Stimulated activated naive CD8-positive, alpha-beta T cell treated with anti-CD3 and anti-CD28 coated beads, Interleukin-15, Interleukin-2, amounts not matched to agents 100 ng/mL and 50 ng/mL, for 24 hours (primary cell): ENCODE measurements around the gene PNLDC1.
"Not testable (repeated sequence)": the region's sequence is repeated elsewhere in the genome, so short reads cannot be mapped to it uniquely, and the experiment has no call there.

Experiments
- H3K27ac Mint-ChIP-seq: one replicate; pipeline ENCODE4 v1.8.0; 2021; ENCODE audit warnings: mild to moderate bottlenecking, mixed read lengths
- H3K27me3 Mint-ChIP-seq: one replicate; pipeline ENCODE4 v1.8.0; 2021; ENCODE audit warnings: mixed read lengths
- H3K36me3 Mint-ChIP-seq: one replicate; pipeline ENCODE4 v1.8.0; 2021; ENCODE audit warnings: low read depth, mixed read lengths
- H3K4me1 Mint-ChIP-seq: one replicate; pipeline ENCODE4 v1.8.0; 2021; ENCODE audit warnings: low read depth, mixed read lengths
- H3K4me3 Mint-ChIP-seq: one replicate; pipeline ENCODE4 v1.8.0; 2021; ENCODE audit warnings: mild to moderate bottlenecking, mixed read lengths
- H3K9me3 Mint-ChIP-seq: one replicate; pipeline ENCODE4 v1.8.0; 2021; ENCODE audit warnings: mixed read lengths

PNLDC1 gene

DNA sequence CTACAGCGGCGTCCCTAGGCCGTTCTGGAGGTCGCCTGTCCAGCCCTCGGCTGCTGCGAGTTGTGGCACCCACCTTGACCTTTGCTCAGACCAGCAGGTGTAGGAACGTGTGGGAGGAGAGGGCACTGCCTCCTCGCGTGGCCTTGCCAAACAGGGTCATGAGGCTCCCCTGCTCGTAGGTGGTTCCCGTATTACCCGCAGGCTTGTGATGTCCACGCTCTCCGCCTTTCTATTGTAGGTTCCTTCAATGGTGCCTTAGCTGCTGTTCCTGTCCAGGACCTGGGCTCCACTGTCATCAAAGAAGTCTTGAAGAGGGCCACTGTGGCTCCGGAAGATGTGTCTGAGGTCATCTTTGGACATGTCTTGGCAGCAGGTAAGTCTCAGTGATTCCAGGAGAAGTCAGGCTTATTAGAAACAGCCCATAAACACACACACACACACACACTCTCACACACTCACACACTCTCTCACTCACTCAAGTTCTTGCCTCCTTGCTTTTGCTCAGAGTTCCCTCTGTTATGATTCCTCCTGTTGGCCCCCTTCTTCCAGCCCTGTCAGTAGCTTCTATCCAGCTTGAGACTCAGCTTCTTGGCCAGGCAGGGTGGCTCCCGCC lies 37.3 kb upstream of the PNLDC1 start:
- Mint-ChIP-seq H3K27me3 (no peaks in the 10 kb centered on the region), H3K27ac (peak overlapping the region; percentile 74), H3K36me3 (peaks cover 42% of the 10 kb centered on the region), H3K4me3 (peak overlapping the region; percentile 92), H3K4me1 (peaks cover 37% of the 10 kb centered on the region), H3K9me3 (no peaks in the 10 kb centered on the region)

DNA sequence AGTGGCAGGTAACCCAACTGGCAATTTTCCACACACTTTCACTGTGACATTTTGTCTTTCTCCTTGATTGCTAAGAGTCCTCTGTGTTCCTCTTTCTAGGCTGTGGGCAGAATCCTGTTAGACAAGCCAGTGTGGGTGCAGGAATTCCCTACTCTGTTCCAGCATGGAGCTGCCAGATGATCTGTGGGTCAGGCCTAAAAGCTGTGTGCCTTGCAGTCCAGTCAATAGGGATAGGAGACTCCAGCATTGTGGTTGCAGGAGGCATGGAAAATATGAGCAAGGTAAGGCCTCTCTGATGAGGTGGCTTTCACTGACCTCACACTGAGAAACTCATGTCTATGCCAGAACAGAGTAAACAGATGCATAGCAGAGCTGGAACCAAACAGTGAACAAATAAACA lies 33.2 kb upstream of the PNLDC1 start:
- Mint-ChIP-seq H3K4me1 (peaks cover 18% of the 10 kb centered on the region), H3K4me3 (no peak overlapping the region), H3K27me3 (no peaks in the 10 kb centered on the region), H3K27ac (peak overlapping the region; percentile 45), H3K9me3 (no peaks in the 10 kb centered on the region), H3K36me3 (peaks cover 65% of the 10 kb centered on the region)

DNA sequence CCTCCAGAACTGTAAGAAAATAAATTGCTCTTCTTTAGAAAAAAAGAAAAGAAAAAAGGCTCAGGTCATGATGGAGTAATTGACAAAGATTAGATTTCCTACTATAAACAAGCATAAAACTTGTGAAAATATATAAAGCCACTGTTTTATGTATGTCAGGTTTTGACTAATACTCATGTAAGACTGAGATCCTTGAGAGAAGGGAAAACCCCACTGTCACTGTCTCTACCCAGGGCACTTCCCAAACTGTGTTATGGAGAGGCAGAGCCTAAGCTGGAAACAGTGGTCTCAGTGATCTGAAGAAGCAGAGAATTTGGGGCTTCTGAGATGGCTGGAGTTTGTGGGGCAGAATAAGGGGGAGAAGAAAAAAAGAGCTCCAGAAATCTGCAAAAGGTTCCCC lies 30.6 kb upstream of the PNLDC1 start:
- no peaks in the 10 kb centered on the region for H3K27me3 Mint-ChIP-seq
- no peaks in the 10 kb centered on the region for H3K9me3 Mint-ChIP-seq
- H3K4me1 Mint-ChIP-seq = peaks cover 11% of the 10 kb centered on the region
- no peak overlapping the region for H3K4me3 Mint-ChIP-seq
- no peak overlapping the region for H3K27ac Mint-ChIP-seq
- H3K36me3 Mint-ChIP-seq = peaks cover 71% of the 10 kb centered on the region

DNA sequence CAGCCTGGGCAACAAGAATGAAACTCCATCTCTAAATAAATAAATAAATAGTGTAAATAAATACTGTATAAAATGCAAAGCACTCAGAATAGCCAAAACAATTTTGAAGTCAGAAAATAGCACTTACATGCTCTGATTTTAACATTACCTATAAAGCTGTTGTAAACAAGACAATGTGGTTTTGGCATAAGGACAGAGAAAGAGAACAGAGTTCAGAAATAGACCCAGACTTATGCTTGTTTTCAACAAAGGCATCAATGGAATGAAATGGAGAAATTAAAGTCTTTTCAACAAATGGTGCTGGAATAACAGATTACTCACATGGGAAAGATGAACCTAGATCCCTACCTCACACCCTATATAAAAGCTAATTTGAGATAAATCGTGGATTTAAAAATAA lies 27.9 kb upstream of the PNLDC1 start:
- no peak overlapping the region for H3K4me3 Mint-ChIP-seq
- peaks cover 72% of the 10 kb centered on the region for H3K36me3 Mint-ChIP-seq
- no peaks in the 10 kb centered on the region for H3K27me3 Mint-ChIP-seq
- H3K4me1 Mint-ChIP-seq = peaks cover 2% of the 10 kb centered on the region
- H3K9me3 Mint-ChIP-seq = no peaks in the 10 kb centered on the region
- H3K27ac Mint-ChIP-seq = no peak overlapping the region

DNA sequence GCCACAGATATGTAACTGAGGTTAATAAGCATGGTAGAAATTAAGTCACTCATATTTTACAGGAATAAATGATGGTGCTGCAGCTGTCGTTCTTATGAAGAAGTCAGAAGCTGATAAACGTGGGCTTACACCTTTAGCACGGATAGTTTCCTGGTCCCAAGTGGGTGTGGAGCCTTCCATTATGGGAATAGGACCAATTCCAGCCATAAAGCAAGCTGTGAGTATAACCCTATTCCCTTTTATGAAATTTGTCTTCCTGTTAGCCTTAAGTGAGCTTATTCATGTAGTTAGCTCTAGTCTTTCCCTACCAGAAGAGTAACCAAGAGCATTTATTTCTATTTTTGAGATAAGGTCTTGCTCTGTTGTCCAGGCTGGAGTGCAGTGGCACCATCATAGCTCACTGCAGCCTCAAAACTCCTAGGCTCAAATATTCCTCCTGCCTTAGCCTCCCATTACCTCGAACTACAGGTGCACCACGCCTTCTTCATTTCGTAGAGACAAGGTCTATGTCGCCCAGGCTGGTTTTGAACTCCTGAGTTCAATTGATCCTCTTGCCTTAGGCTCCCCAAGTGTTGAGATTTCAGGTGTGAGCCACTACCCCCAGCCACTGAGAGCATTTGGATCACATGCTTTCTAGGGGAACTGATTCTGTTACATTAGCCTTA lies 22.7 kb upstream of the PNLDC1 start:
- Mint-ChIP-seq H3K36me3 (peaks cover 71% of the 10 kb centered on the region), H3K9me3 (no peaks in the 10 kb centered on the region), H3K27ac (peak overlapping the region; percentile 53), H3K4me1 (peaks cover 6% of the 10 kb centered on the region), H3K4me3 (no peak overlapping the region), H3K27me3 (no peaks in the 10 kb centered on the region)

DNA sequence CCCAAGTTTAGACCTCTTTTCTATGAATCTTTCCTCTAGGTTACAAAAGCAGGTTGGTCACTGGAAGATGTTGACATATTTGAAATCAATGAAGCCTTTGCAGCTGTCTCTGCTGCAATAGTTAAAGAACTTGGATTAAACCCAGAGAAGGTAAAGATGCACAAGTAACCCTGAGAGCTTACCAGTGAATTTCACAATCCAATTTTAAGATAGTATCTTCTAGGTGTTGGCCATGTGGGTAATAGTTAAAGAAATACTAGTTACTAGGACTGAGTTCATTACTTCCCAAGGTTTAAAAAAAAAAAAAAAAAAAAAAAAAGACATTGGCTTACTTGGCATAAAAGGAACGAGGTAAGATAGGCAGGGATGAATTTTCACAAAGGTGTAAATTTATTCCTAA lies 21.9 kb upstream of the PNLDC1 start:
- H3K4me1 Mint-ChIP-seq = peaks cover 14% of the 10 kb centered on the region
- H3K36me3 Mint-ChIP-seq = peaks cover 77% of the 10 kb centered on the region
- H3K27ac Mint-ChIP-seq = no peak overlapping the region

DNA sequence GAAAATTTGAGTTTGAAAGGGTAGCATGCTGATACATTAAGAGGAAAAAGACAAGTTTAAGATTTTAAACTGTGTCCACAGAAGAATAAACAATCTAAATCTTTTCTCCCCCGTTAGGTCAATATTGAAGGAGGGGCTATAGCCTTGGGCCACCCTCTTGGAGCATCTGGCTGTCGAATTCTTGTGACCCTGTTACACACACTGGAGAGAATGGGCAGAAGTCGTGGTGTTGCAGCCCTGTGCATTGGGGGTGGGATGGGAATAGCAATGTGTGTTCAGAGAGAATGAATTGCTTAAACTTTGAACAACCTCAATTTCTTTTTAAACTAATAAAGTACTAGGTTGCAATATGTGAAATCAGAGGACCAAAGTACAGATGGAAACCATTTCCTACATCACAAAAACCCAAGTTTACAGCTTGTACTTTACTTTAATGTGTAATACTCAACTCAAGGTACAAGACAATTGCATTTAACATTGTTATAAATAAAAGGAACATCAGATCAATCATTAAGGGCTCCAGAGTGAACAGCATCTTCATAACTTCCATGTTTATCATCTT lies 21.5 kb upstream of the PNLDC1 start:
- no peak overlapping the region for H3K4me3 Mint-ChIP-seq
- peaks cover 19% of the 10 kb centered on the region for H3K4me1 Mint-ChIP-seq
- H3K27me3 Mint-ChIP-seq = no peaks in the 10 kb centered on the region
- H3K27ac Mint-ChIP-seq = no peak overlapping the region
- H3K9me3 Mint-ChIP-seq = no peaks in the 10 kb centered on the region
- H3K36me3 Mint-ChIP-seq = peaks cover 79% of the 10 kb centered on the region

More for the DNA sequence above, 21.9 kb upstream of the PNLDC1 start:
- Mint-ChIP-seq H3K9me3 (no peaks in the 10 kb centered on the region), H3K27me3 (no peaks in the 10 kb centered on the region), H3K4me3 (no peak overlapping the region)

DNA sequence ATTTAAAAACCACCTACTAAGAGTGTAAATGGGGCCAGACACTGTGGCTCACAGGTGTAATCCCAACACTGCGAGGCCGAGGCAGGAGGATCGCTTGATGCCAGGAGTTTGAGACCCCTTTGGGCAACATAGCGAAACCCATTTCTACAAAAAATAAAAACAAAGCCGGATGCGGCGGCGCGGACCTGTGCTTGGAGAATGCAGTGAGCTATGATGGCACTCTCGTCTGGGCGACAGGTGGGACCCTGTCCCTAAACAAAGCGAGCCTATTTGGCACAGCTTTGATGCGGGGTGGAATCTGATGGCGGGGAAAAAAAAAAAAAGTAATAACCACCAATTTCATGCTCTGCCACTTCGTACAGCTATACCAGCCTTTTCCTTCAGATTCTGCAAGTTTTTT lies 11.8 kb upstream of the PNLDC1 start:
- Mint-ChIP-seq H3K4me1 (peaks cover 74% of the 10 kb centered on the region), H3K4me3 (peak overlapping the region; percentile 96), H3K27ac (peak overlapping the region; percentile 91), H3K36me3 (peaks cover 77% of the 10 kb centered on the region), H3K9me3 (no peaks in the 10 kb centered on the region), H3K27me3 (no peaks in the 10 kb centered on the region)

DNA sequence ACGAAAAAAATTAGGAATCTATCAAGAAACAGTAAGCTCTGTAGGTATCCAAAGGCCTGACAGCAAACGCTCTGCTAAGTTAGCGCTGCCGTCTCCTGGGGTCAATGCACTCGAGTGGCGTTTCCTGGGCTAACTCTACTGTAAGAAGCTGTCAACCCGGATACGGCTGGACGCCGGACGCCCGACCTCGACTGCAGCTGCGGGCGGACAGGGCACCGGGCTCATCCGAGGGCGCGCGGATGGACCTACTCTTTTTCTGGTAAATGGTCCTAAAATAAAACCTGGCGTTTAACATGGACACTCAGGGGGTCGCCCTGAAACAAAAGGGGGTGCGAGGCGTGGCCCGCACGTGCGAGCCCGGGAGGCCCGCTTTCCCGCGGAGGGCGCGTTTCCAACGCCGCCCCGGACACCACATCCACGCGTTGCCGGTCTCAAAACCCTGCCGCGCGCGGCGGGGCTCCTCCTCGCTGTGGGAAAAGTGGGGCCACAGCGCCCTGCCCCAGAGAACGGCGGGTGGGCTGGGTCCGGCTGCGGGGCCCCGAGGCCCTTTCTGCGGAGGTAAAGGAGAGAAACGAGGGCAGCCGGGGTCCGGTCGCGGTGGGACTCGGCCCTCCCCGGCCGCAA lies 11.2 kb upstream of the PNLDC1 start:
- Mint-ChIP-seq H3K9me3 (no peaks in the 10 kb centered on the region), H3K4me3 (peak overlapping the region; percentile 96), H3K4me1 (peaks cover 74% of the 10 kb centered on the region), H3K27ac (peak overlapping the region; percentile 91), H3K27me3 (no peaks in the 10 kb centered on the region), H3K36me3 (peaks cover 77% of the 10 kb centered on the region)

DNA sequence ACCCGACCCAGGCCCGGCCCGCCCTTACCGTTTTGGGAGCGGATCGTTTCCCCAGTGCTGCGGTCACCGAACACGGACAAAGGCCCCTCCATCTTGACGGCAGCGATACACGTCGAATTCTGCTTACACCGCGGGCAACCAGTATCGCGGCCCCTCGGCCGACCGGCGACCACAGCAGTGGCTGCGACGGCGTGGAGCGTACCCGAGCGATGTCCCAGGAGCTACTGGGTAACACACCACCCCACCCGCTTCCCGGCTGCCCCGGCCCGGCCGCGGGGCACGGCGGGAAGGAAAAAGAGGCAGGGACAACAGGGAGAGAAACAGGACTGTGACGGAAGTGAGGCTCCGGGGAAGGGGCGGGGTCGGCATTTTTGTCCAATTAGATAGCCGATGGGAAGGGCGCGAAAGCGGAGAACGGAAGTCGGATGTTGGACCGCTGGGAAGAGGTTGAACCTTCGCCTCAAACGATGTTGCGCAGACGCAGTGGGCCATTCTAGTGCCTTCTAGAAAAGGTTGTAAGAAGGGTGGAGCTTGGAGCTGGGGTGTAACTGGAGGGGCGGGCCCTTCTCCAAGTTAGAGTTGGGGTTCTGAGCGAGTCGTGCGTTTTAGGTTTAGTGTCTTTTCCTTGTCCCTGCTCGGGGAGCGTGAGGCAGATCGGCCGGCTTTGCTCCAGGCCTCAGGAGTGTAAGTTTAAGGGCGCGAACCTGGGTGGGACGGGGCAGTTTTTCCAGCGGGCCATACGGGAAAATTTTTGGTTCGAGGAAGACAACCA lies 10.5 kb upstream of the PNLDC1 start, which contains the start of gene TCP1:
Gene TCP1 (minus strand): TSS at position 226 of the 772 bp plus-strand sequence. CDS start 134 bp downstream, at position 92.
- Mint-ChIP-seq H3K4me1 (peaks cover 75% of the 10 kb centered on the region), H3K27me3 (no peaks in the 10 kb centered on the region), H3K27ac (peak within 1 kb of the TSS; percentile 99), H3K36me3 (peaks cover 80% of the 10 kb centered on the region), H3K4me3 (peak within 1 kb of the TSS; percentile 96), H3K9me3 (no peaks in the 10 kb centered on the region)

DNA sequence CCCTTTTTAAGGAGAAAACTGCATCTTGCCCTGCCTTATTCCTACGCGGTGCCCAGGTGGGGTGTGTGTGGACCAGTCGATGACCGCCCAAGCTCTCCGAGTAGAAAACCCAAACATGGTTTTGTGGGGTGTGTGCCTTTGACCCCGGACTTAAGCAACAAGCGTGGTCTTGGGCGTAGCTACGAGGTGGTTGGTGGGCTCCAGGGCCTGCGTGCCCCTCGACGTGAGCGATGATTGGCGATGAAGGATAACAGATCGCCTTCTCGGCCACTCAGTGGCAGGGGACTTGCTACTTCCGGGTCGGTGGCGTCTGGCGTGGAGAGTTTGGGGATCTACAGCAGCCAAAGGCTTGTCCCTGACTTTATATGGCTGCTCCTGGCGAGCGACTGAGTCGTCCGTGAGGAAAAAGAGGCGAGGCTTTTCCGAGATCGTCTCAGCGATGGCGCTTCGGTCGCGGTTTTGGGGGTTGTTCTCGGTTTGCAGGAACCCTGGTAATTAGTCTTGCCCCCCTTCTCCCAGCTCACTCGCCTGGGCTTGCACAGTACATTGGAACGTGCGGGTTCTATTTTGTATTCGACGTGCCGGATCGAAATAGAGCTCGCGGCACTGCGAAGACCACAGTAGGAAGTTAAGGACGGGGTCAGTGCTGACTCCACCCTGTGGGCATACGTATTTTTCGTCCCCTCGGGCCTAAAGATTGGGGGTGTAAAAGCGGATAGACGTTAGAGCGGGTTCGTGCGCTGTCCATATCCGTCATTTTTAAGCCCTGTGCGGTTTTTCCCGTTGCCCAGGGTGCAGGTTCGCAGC lies 9.7 kb upstream of the PNLDC1 start, which contains the start of gene MRPL18:
Gene MRPL18 (plus strand): TSS at position 319 of the 807 bp plus-strand sequence. CDS start 121 bp downstream, at position 440.
- Mint-ChIP-seq H3K4me3 (peak within 1 kb of the TSS; percentile 96), H3K4me1 (peaks cover 72% of the 10 kb centered on the region), H3K9me3 (no peaks in the 10 kb centered on the region), H3K27me3 (no peaks in the 10 kb centered on the region), H3K27ac (peak within 1 kb of the TSS; percentile 99), H3K36me3 (peaks cover 77% of the 10 kb centered on the region)

DNA sequence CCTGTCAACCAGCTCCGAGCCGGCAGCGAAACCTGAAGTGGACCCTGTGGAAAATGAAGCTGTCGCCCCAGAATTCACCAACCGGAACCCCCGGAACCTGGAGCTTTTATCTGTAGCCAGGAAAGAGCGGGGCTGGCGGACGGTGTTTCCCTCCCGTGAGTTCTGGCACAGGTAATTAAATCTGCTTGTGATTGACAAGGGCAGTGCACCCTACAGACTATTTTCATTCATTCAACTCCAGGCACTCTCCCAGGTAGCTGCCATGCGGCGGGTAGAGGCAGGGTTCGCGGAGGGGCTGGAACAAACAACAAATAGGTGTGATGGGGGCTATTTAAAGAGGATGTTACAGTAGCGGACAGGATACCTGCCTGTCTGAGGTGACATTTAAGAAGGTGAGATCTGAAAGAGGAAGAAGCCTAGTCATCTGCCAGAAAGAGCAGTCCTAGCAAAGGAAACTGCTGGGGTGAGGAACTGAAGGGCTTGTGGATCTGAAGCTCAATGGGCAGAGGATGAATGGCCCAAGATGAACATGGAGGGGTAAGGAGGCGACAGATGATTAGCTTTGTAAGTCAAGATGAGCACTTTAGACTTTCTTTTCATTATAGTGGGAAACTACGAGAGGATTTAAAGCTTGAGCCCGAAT lies 9.0 kb upstream of the PNLDC1 start:
- peak overlapping the region; percentile 99 for H3K27ac Mint-ChIP-seq
- H3K27me3 Mint-ChIP-seq = no peaks in the 10 kb centered on the region
- no peaks in the 10 kb centered on the region for H3K9me3 Mint-ChIP-seq
- peaks cover 77% of the 10 kb centered on the region for H3K36me3 Mint-ChIP-seq
- H3K4me1 Mint-ChIP-seq = peaks cover 64% of the 10 kb centered on the region
- peak overlapping the region; percentile 96 for H3K4me3 Mint-ChIP-seq

DNA sequence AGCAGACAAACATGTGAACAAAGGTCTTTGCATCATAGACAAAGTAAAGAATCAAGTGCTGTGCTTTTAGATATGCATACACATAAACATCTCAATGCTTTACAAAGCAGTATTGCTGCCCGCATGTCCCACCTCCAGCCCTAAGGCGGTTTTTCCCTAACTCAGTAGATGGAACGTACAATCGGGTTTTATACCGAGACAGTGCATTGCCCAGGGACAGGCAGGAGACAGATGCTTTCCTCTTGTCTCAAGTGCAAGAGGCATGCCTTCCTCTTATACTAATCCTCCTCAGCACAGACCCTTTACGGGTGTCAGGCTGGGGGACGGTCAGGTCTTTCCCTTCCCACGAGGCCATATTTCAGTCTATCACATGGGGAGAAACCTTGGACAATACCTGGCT lies 5.1 kb upstream of the PNLDC1 start:
- not testable (repeated sequence) for H3K27ac Mint-ChIP-seq, H3K9me3 Mint-ChIP-seq, H3K4me3 Mint-ChIP-seq, H3K27me3 Mint-ChIP-seq
- Mint-ChIP-seq H3K4me1 (peaks cover 53% of the 10 kb centered on the region), H3K36me3 (peaks cover 85% of the 10 kb centered on the region)
